Heart left ventricle (tissue), 13 donors: Measurements from ENCODE around the gene TMEM33.

Experiments used
- POLR2A ChIP-seq, 2 donors: fragments of 450-650 bp; IDR thresholded peaks; one replicate each; pipeline ENCODE4 v1.6.1; 2017; ENCODE audit warnings: antibody characterized with exemption in 2 of 2, mild to moderate bottlenecking in 2 of 2, moderate library complexity in 2 of 2
- TF ChIP-seq, protein P1 (sequence below), 12 donors: fragments of 200-600 bp; sonication (generic) in 4 of 12; IDR thresholded peaks; one replicate each; pipeline versions ENCODE4 v1.5.0 to v1.8.0; 2018 to 2022; ENCODE audit warnings: antibody characterized with exemption in 12 of 12, mild to moderate bottlenecking in 5 of 12
- donor health status: ischemic (EF 13 %, LVEDD 7.1; RV severe dilation, severe dysfunction).
- donor health status: DM: no; HTN: yes; CAD: no.
- donor health status: DM: no; HTN: no; CAD: no.
- donor health status: ischemic (EF 25% LVEDD 6.9; RV normal size, moderate dysfunction).
- donor health status: ischemic (EF 25% LVEDD 5.7; RV mildly dilated, moderate dysfunction).
- donor health status: ischemic (EF 35%, LVEDD 5.7; RV mildly dilated, moderate dysfunction).
- donor health status: nonischemic (EF 11% LVEDD 7.7; RV severe dilation, severe dysfunction).
- donor health status: DM: yes; HTN: yes; CAD: no.
- donor health status: PGD.
- donor health status: ischemic (EF 29% LVEDD 5.4; RV normal size, mild dysfunction).
- donor health status: nonischemic (EF 23%, LVEDD 6.1; RV moderate dilation, normal function).

DNA sequence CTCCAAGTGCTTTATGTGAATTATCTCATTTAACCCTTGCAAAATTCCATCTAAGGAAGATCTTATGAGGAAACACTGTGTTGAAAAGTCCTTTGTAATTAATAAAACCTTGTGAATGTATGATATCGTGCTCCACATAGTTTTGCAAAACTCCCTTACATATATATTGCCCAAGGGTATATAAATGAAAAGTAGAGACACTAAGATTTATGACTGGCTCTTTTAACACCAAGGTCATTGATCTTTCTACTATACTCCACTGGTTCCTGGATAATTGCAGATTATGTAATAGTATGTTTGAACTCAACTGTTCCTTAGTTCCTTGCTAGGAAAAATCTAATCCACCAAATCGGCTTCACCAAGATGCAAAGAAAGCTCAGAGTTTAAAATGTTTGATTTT lies 48.0 kb upstream of the TMEM33 start:
- TF ChIP-seq, protein P1, sequence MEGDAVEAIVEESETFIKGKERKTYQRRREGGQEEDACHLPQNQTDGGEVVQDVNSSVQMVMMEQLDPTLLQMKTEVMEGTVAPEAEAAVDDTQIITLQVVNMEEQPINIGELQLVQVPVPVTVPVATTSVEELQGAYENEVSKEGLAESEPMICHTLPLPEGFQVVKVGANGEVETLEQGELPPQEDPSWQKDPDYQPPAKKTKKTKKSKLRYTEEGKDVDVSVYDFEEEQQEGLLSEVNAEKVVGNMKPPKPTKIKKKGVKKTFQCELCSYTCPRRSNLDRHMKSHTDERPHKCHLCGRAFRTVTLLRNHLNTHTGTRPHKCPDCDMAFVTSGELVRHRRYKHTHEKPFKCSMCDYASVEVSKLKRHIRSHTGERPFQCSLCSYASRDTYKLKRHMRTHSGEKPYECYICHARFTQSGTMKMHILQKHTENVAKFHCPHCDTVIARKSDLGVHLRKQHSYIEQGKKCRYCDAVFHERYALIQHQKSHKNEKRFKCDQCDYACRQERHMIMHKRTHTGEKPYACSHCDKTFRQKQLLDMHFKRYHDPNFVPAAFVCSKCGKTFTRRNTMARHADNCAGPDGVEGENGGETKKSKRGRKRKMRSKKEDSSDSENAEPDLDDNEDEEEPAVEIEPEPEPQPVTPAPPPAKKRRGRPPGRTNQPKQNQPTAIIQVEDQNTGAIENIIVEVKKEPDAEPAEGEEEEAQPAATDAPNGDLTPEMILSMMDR (IDR thresholded peaks at IDR 0.05), result no peak
- TF ChIP-seq POLR2A (IDR thresholded peaks at IDR 0.05), result no peak
